ENCODE measurements around the gene RMDN3.

Gene RMDN3

DNA sequence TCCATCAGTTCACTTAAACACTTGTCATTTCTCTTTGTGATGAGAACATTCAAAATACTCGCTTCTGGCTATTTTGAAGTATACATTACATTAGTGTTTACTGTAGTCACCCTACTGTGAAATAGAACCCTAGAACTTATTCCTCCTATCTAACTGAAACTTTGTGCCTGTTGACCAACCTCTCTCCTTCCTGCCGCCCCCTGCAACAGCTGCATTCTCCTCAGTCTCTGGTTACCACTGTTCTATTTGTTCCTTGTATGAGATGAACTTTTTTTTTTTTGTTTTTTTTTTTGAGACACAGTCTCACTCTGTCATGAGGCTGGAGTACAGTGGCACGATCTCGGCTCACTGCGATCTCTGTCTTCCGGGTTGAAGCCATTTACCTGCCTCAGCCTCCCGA, 57.1 kb downstream of the RMDN3 start:
- DNase-seq (ENCODE audit: extremely low read depth, insufficient read length) = no peak
- H3K4me3 ChIP-seq (replicated peaks; ENCODE audit: low read depth, low read length) = no peak overlapping the region
- H3K27me3 ChIP-seq (replicated peaks; ENCODE audit: control insufficient read depth, insufficient read depth, low read length) = no peaks in the 10 kb centered on the region
- H3K36me3 ChIP-seq (ENCODE audit: control insufficient read depth, insufficient read depth, low read length) = peaks cover 7% of the 10 kb centered on the region
- TF ChIP-seq, protein P1, sequence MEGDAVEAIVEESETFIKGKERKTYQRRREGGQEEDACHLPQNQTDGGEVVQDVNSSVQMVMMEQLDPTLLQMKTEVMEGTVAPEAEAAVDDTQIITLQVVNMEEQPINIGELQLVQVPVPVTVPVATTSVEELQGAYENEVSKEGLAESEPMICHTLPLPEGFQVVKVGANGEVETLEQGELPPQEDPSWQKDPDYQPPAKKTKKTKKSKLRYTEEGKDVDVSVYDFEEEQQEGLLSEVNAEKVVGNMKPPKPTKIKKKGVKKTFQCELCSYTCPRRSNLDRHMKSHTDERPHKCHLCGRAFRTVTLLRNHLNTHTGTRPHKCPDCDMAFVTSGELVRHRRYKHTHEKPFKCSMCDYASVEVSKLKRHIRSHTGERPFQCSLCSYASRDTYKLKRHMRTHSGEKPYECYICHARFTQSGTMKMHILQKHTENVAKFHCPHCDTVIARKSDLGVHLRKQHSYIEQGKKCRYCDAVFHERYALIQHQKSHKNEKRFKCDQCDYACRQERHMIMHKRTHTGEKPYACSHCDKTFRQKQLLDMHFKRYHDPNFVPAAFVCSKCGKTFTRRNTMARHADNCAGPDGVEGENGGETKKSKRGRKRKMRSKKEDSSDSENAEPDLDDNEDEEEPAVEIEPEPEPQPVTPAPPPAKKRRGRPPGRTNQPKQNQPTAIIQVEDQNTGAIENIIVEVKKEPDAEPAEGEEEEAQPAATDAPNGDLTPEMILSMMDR (IDR thresholded peaks at IDR 0.05; ENCODE audit: insufficient read depth, low read length, poor library complexity, severe bottlenecking) = no peak

DNA sequence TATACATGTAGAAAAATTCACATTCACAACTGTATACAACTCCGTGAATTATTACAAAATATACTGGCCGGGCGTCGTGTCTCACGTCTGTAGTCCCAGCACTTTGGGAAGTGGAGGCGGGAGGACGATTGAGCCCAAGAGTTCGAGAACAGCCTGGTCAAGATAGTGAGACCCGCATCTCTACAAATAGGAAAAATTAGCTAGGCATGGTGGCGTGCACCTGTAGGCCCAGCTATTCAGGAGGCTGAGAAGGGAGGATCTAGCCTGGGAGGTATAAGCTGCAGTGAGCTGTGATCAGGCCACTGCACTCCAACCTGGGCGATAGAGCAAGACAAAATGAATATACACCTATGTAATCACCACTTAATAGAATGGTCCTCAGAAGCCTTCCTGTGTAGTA, 58.8 kb downstream of the RMDN3 start:
- DNase-seq (ENCODE audit: extremely low read depth, insufficient read length) = no peak

DNA sequence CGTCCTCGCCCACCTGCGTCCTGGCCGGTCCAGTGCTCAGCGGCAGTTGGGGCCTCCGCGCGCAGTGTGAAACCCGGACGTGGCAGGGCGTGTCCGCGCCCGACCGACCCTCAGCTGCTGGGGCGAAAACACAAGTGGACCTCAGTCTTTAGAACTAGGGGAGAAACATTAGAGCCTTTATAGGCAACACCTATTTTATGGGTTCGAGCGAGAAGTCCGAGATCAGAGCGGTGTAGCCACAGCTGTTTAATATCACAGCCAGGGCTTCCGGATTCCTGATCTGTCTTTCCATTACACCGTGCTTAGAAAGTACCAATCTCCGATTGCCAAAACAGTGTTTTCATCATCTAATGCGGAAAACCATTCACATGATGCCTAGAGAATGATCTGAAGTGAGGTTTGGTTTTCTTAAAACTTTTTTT, 59.6 kb downstream of the RMDN3 start:
- TF ChIP-seq, protein P1 (IDR thresholded peaks at IDR 0.05; ENCODE audit: insufficient read depth, low read length, poor library complexity, severe bottlenecking) = no peak
- Histone ChIP-seq H3K36me3 (ENCODE audit: control insufficient read depth, insufficient read depth, low read length) (peaks cover 5% of the 10 kb centered on the region), H3K4me3 (replicated peaks; ENCODE audit: low read depth, low read length) (peak overlapping the region; percentile 95), H3K27me3 (replicated peaks; ENCODE audit: control insufficient read depth, insufficient read depth, low read length) (no peaks in the 10 kb centered on the region)
- DNase-seq (ENCODE audit: extremely low read depth, insufficient read length) = no peak

More for the DNA sequence above, 58.8 kb downstream of the RMDN3 start:
- Histone ChIP-seq H3K27me3 (replicated peaks; ENCODE audit: control insufficient read depth, insufficient read depth, low read length) (no peaks in the 10 kb centered on the region), H3K4me3 (replicated peaks; ENCODE audit: low read depth, low read length) (peak overlapping the region; percentile 95), H3K36me3 (ENCODE audit: control insufficient read depth, insufficient read depth, low read length) (peaks cover 5% of the 10 kb centered on the region)
- TF ChIP-seq, protein P1 (IDR thresholded peaks at IDR 0.05; ENCODE audit: insufficient read depth, low read length, poor library complexity, severe bottlenecking) = no peak

DNA sequence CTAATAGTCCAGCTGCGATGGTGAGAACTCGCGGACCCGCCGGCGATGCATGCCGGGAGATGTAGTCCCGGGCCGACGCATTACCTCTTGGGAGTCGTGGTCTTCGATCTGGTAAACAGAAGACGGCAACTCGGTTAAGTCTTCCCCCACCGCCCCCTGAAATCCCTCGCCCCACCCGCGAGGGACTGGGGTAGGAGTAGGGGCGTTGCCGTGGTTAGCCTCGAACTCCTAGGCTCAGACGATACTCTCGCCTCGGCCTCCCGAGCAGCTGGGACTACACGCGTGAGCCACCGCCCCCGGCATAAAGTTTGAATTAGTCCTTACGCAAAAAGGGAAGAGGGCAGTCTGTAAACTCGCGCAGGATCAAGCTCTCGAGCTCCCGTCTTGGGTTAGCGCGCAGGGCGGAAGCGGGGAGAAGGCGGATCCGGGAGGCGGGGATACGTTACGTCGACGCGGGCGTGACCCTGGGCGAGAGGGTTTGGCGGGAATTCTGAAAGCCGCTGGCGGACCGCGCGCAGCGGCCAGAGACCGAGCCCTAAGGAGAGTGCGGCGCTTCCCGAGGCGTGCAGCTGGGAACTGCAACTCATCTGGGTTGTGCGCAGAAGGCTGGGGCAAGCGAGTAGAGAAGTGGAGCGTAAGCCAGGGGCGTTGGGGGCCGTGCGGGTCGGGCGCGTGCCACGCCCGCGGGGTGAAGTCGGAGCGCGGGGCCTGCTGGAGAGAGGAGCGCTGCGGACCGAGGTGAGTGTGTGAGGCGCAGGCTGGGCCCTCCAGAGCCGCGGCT, 60.2 kb downstream of the RMDN3 start, which contains the start of gene RAD51:
TSS of gene RAD51 (plus strand) at position 487 of the 781 bp plus-strand sequence. CDS start 3,585 bp downstream, outside the sequence.
- peak; percentile 96 for DNase-seq (ENCODE audit: extremely low read depth, insufficient read length)
- H3K4me3 ChIP-seq (replicated peaks; ENCODE audit: low read depth, low read length) = peak within 1 kb of the TSS; percentile 95
- H3K36me3 ChIP-seq (ENCODE audit: control insufficient read depth, insufficient read depth, low read length) = peaks cover 5% of the 10 kb centered on the region
- no peaks in the 10 kb centered on the region for H3K27me3 ChIP-seq (replicated peaks; ENCODE audit: control insufficient read depth, insufficient read depth, low read length)
- TF ChIP-seq, protein P1 (IDR thresholded peaks at IDR 0.05; ENCODE audit: insufficient read depth, low read length, poor library complexity, severe bottlenecking) = no peak

DNA sequence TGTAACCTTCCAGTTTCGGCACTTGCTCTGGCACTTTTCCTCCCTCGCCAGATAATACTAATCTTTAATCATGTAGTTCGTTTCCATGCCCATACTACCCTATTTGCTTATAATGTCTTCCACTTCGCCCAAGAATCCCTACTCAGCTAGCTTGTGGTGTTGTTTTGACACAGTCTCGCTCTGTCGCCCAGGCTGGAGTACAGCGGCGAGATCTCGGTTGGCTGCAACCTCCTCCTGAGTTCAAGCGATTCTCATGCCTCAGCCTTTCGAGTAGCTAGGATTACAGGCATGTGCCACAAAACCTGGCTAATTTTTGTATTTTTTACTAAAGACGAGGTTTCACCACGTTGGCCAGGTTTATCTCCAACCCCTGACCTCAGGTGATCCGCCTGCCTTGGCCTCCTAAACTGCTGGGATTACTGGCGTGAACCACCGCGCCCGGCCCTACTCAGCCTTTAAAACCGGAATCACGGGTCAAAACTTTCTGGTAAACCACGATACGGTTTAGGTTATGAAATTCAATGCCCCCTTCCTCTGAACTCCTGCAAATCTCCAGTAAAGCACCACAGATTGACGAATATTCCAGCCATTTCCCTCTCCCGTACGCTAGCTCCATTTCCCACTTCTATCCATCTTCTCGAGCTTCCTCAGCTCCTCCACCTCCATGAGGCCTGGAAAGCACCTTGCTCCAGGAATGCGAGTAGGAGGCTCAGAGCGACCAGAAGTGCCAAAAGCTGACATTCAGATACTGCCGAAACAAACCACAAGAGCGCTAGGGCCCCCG, 61.0 kb downstream of the RMDN3 start:
- TF ChIP-seq, protein P1 (IDR thresholded peaks at IDR 0.05; ENCODE audit: insufficient read depth, low read length, poor library complexity, severe bottlenecking) = no peak
- H3K36me3 ChIP-seq (ENCODE audit: control insufficient read depth, insufficient read depth, low read length) = no peaks in the 10 kb centered on the region; the same call in none of the 2 replicates
- H3K4me3 ChIP-seq (replicated peaks; ENCODE audit: low read depth, low read length) = peak overlapping the region; percentile 95
- DNase-seq (ENCODE audit: extremely low read depth, insufficient read length) = peak; percentile 36
- H3K27me3 ChIP-seq (replicated peaks; ENCODE audit: control insufficient read depth, insufficient read depth, low read length) = no peaks in the 10 kb centered on the region

Measured in GM06990 (cell line).